22Rv1 (cell line): Measurements from ENCODE around the gene ILKAP.

Experiments
- ZFX ChIP-seq: fragments of 450-650 bp; IDR thresholded peaks from 2 replicates; pipeline ENCODE4 v1.6.1; 2017; ENCODE audit warnings: antibody characterized with exemption, borderline replicate concordance
- TF ChIP-seq, protein P1 (sequence below): fragments of 450-650 bp; IDR thresholded peaks from 2 replicates; pipeline ENCODE4 v1.5.1; 2017; ENCODE audit warnings: mild to moderate bottlenecking

GRCh38 chr2:238144262-238144661, 59.2 kb downstream of the ILKAP start:
- TF ChIP-seq, protein P1, sequence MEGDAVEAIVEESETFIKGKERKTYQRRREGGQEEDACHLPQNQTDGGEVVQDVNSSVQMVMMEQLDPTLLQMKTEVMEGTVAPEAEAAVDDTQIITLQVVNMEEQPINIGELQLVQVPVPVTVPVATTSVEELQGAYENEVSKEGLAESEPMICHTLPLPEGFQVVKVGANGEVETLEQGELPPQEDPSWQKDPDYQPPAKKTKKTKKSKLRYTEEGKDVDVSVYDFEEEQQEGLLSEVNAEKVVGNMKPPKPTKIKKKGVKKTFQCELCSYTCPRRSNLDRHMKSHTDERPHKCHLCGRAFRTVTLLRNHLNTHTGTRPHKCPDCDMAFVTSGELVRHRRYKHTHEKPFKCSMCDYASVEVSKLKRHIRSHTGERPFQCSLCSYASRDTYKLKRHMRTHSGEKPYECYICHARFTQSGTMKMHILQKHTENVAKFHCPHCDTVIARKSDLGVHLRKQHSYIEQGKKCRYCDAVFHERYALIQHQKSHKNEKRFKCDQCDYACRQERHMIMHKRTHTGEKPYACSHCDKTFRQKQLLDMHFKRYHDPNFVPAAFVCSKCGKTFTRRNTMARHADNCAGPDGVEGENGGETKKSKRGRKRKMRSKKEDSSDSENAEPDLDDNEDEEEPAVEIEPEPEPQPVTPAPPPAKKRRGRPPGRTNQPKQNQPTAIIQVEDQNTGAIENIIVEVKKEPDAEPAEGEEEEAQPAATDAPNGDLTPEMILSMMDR: no peak
- no peak for TF ChIP-seq ZFX
